DMS53 treated with DMSO at 0.1 percent for 48 hours (cell line): Measurements from ENCODE around the gene LPP.

ENCODE experiments used
- DNase-seq: peaks from one replicate; lab custom pipeline; 2025; ENCODE audit not compliant: unreplicated experiment; lab: John Stamatoyannopoulos, UW

LPP gene

DNA sequence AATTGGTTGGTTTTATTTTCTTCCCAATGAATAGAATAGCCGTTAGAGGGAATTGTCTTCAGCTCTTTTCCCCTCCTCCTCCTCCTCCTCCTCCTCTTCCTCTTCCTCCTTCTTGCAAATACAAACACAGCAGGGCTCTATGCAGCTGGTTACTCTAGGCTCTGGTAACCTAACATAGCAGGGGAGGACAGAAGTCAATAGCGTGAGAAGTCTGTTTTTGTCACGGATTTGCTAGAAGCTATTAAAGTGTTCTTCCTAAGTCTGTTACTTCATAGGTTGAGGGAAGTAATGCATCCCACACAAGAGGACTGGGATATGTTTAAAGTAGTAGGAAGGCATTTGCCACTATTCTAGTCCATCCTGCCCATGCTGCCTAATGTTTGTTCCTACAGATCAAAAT lies 643.1 kb downstream of the LPP start:
- DNase-seq, result no peak

DNA sequence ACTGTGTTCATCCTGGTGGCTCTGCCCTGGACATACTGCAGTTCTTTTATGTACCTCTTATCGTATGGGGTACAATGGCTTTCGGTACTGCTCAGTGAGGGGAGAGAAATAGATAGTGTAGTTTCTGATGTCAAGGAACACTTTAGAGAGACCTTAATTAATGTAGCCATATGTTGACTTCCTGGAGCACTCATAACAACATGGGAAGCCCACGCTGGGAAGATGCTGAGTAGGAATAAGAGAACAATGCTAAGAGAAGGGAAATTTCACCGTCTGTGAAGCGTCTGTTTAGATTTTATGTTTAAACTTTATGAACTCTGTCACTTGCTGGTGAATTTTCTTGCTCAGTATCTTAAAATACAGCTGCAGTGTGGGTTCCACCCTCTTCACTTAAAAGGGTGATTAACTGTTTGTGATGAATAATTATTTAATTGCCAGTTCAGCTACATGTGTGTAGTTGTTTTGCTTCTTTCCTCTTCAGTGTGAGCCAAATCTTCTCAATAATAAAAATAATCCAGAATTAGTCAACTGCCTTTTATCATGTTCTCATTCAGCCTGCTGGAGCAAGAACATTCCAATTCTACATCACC lies 644.7 kb downstream of the LPP start:
- DNase-seq, result no peak

DNA sequence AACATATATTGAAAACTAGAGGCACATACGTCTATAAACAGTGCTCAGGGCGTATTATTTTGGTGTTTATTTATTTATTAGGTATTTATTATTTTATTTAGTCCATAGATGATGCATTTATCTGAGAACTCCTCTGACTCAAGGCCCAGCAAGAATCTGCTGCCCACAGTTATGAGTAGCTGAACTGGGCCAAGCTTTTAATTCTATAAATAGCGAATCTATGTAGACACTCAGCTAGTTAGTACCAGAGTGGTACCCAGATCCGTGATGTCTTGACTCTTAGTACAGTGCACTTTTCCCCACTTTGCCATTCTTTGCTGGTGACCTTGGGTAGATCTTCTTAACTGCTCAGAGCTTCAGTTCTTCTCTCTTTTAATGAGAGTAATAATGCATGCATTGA lies 647.4 kb downstream of the LPP start:
- DNase-seq, result no peak

DNA sequence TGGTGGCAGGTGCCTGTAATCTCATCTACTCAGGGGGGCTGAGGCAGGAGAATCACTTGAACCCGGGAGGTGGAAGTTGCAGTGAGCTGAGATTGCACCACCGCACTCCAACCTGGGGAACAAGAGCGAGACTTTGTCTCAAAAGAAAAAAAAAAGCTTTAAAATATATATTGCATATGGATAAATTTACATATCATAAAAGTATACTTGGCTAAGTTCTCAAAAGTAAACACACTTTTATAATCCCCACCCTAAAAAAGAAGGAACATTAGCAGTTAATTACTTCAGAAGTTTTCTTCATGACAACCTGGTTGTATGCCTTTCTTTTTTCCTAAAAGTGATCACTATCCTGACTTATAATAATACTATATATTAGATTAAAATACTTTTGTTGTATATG lies 648.7 kb downstream of the LPP start:
- no peak for DNase-seq

DNA sequence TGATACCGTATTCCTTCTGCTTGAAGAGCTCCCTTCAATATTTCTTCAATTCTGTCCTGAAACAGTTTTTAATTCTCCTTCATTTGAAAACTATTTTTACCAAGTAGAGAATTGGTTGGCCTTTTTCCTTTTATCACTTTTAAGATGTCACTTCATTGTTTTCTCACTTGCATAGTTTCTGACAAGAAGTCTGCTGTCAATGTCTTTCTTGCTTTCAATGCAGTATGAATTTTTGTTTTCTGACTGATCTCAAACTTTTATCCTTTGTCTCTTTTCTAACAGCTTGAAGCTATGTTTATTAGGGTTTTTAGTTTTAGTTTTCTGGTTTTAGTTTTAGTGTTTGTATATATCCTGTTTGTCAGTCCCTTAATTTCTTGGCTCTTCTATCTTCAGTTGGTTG lies 653.0 kb downstream of the LPP start:
- DNase-seq, result no peak

DNA sequence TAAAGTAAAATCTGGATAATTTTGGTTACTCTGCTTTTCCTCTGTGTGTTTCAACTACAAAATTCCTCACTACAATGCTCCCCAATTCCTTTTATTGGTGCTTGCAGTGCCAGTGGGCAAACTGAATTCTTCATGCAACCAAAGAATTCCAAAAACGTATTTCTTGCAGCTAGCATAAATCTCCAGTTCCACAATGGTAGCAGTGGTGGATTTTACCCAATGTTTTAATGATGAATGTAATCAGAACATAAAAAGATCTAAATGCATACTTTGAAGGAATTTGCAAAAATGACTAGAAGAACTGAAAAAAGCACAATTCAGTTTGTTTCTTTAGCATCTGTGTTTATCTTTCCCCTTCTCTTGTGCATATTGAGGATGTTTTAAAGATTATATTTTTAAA lies 658.2 kb downstream of the LPP start:
- no peak for DNase-seq

DNA sequence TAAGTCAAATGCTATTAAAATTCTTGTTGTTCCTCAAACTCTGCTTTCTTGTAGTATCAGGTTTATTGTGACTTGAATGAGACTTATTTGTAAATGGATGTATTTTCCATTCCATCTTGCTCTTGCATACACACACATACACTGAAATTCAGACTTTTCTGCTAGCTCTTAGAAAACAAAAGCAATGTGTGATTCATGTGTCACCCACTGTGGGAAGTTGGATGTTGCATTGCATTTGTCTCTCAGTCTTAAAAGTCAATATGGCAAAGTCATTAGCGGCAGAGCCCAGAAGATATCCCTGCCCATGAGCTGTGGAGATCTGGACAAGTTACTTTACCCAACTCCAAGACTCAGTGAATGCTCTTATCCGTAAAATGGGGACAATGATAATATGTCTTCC lies 660.6 kb downstream of the LPP start:
- no peak for DNase-seq

DNA sequence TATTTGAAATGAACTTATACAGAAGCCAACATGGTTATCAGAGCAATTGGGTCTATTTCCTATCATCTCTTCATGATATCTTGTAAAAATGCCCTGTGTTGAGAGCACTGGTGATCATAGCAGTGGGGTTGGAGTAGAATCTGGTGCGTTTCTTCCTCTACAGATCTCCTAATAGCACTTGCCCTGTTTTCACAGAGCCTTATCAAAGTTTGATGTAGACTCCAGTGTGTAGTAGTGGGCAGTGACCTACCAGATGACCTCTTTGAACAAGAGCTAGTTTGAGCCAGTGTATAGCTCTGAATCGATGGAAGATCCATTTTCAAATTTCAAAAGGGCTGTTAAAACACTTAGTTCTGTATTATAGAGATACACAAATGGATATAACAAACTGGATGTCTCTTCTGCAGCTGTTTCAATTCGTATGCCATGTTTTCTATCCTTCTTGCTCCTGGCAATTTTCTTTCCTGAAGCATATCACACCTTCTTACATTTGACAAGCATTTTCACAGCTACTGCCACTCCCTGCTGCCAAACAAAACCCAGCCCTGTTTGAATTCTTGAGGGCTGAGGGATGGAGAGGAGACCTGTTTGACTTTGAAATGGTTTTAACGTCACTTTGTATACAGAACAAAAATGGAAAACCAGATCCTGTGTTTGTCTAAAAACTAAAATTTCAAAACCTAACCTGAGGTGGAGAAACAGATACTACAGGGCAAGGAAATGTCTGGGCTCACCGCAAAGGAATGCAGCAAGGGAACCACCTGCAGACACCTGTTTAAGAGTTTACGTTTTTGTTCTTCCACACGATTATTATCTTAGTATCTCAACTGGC lies 663.4 kb downstream of the LPP start:
- DNase-seq, result no peak

DNA sequence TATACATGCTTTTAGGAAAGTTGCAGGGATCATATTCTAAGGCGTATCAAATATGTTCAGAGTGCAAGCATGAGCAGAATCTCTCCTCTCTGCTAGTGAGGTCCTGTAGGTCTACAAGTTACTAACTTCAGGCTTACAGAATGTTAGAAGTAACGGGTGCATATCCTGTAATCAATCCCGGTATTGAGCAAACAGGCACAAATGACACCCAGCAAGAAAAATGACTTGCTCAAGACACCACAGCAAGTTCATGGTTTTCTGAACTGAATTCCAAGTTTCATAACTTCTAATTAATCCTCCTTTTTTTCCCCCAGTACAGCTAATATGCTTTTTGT lies 663.9 kb downstream of the LPP start:
- no peak for DNase-seq

DNA sequence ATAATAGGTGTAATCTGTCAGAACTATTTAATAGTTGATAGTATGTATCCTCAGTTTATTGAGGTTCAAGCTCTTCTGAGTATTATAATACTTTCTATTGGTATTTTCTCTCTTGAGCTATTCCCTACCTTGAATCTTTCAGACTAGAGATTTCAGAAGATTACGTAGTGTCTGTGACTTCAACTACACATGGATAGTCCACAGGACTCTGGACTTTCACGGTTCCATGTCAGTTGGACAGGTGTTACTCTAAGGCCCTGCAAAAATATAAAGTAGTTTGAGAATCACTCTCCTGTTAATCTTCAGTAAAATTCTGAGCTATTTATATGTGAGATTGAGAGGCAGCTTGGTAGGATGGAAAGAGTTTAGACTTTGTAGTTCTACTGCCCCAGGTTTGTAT lies 664.3 kb downstream of the LPP start:
- DNase-seq, result no peak

DNA sequence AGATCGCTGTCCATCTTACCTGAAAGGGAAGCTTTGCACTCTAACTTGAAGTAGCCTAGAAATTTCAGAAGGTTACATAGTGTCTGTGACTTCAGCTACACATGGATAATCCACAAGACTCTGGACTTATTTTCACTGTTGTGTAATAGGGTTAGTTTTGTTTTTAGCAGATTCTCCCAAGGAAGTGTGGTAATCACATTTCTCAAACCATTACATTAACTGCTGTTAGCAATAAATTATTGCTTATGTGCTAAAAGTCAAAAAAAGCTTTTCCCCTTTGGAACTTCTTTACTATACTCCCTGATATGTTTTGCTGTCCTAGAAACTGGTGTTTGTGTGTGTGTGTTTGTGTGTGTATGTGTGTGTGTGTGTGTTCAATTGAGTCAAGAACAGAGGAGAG lies 666.0 kb downstream of the LPP start:
- DNase-seq, result no peak

DNA sequence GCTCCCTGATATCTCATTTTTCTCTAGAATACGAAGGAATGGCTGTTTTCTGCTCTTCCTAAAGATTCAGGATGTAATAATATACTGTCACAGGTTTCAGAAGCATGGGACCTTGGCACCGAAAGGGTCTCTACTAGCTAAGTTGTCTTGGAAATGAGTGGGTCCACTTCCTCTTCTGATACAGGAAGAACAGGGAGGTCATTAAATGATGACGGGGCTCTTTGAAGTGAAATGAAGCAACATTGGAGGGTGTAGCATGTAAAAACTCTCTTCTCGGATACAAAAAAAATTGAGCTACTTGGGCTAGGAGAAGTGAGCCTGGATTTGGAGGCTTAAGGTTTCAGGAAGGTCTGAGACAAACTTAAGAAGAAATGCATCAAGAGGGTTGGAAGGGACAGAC lies 668.0 kb downstream of the LPP start:
- DNase-seq, result no peak

DNA sequence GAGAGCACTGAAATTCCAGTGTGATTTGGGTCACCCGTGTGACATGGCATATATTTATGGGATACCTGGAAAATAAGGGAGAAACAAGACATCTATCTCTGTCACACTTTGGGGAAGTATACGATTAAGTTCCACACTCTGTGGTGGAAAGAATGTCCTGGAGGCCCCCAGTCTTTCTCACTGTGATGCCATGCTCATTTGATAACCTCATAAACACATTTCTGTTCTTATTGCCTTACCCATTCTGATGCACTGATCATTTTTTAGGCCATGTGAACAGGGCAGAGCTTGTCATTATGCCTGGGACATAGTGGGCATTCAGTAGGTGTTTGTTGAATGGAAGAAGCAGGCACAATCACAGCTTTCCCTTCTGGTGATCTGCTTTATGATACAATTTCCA lies 668.5 kb downstream of the LPP start:
- DNase-seq, result no peak

DNA sequence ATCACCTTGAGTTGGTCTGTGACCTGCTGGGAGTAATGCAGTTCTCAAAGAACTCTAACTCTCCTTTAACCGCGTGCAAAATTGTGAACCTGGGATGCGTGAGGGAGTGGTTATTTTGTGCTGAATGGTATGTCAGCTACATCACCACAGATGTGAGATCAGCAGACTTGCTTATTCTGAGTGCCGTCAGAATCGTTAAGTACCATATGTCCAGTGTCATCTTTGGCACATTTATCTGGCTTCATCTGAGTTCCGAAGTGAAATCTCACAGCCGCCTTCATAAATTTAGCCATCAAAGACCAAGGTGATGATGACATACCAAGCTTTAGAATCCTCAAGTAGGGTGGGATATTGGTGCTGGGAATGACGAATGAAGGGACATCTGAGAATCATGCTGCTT lies 670.6 kb downstream of the LPP start:
- no peak for DNase-seq

DNA sequence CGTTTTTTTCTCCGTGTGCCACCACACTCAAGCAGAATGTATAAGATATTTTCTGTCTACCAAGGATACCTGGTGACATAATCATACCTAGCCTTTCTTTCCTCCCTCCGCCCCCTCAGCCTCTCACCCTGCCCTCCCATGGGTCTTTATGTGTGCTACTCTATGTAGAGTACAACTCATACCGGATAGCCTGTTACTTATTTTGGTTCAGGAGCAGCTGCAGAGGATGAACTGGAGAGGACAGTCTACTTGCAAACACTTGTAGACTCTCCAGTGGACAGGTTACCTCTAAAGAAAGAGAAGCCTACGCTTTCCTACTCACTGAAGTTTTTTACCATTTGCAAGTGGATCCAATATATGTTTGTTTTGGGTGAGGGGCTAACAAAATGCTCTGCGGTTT lies 671.9 kb downstream of the LPP start:
- no peak for DNase-seq

DNA sequence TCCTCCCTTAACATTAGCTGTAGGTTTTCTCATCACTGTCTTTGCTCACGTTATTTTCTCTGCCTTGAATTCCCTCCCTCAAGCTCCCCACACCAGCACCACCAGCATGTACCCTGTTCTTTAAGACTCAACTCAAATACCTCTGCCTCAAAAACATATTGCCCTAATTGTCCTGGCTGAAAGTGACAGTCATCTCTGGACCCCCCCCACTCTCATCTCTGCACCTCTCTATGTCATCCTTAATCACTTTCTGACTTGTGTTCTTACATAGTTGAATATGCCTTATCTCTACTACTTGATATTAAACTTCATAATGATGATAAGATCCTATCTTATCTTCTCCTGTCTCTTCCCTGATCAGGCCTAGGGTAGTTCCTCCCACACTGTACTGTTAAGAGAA lies 672.6 kb downstream of the LPP start:
- DNase-seq, result no peak

DNA sequence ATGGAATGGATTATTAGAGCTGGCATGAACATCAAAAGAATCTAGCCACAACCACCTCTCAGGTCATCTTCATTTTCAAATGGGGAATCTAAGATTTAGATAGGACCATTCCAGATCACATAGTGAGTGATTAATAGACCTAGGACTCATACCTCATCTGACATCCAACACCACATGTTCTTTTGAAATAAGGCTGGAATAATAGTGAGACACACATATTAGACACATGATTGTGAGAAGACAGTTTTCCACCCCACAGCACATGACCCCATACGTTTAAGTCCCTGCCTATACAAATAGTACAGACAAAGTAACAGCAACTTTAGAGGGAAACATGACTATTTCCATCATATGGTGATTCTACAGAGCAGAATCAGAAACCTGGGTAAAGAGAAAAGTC lies 673.1 kb downstream of the LPP start:
- DNase-seq, result no peak

DNA sequence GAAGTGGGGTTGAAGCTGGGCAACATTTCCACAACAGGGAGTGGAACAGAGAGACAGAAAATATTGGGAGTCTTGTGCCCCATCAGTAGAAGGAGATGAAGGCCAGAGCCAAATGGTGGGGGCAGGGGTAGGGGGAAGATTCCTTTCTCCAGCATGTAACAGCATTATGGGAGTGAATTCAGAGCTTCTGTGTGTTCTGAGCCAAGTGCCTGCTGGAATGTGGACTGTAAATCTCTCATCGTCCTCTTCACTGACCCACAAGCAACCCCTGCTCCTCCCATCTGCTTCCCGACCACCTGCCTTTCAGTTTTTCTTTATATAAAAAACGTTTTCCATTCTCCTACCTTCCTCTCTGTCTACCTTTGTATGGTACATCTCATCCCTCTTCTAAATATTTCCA lies 673.6 kb downstream of the LPP start:
- no peak for DNase-seq

DNA sequence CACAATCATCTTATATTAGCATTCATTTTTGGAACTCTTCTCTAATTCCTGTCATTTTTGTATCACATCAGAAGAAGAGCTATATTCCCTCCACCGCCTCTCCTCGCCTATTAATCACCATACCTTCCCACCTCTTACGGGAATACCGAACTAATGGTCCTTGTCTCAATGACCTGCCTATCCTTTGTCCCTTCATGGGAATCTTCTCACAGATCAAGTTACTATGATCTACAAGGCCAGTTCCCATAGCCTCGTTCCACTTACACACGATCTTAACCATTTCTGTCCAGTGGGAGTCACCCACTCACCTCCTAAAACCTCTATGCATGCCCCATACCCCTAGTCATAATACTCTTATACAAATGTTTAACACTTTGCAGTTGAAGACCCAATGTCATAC lies 675.2 kb downstream of the LPP start:
- DNase-seq, result no peak

DNA sequence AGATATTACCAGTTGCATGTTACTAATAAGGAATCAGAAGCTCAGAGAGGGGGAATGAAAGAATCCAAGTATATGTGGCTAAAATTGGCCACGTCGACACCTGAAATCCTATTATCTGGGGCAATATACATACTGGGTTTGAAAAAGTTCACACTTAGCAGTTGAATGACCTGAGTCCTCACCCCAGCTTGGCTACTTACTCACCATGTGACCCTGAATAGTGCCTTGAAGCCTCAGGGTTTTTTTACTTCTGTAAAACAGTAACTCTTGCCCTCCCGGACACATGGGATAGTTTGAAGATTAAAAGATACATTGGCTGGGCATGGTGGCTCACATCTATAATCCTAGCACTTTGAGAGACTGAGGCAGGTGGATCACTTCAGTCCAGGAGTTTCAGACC lies 675.6 kb downstream of the LPP start:
- DNase-seq, result no peak

DNA sequence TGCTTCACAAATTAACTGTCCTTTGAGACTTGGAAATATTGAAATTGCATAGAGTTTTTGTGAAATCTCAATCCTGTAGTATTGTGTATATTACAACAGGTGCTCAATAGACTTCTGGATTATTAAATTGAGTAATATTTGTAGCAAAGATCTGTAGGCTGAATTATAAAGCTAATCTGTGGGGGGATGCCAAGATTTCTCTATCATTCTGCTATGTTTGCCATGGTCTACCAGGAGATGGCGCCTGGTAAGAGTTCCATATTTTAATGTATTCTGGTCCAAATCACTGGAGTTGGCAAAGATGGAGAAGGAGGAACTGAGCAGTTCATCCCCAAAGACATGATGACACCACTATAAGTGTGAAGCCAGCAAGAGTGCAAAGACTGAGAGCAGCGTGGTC lies 676.9 kb downstream of the LPP start:
- DNase-seq, result no peak

DNA sequence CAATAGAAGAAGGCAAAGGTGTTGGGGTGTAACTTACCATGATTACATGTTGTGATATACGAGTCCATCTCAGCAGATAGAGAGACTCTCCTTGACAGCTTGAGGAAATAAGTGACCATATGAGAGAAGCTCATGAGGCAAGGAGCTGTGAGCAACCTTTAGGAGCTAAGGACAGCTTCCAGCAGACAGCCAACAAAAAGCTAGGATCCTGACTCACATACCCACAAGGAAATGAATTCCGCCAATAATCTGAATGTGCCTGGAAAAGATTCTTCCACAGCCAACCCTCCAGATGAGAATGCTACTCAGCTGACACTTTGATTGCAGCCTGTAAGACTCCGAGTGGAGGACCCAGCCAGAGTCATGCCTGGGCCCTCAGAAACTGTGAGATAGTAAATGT lies 678.2 kb downstream of the LPP start:
- DNase-seq, result no peak
